ELR (cell line): ENCODE measurements around the gene NTRK3.
A peak's percentile ranks its signal among the peaks of the same experiment; 100 is the strongest.
"Not testable (repeated sequence)": the region's sequence is repeated elsewhere in the genome, so short reads cannot be mapped to it uniquely, and the experiment has no call there.

Source experiments
- DNase-seq: peaks from one replicate; pipeline ENCODE4 v3.0.0-alpha.2; 2015; ENCODE audit warnings: low read depth

NTRK3 gene

GRCh38 chr15:88073391-88073691 lies 183.2 kb downstream of the NTRK3 start:
- no peak for DNase-seq

GRCh38 chr15:88072598-88073390 lies 183.7 kb downstream of the NTRK3 start:
- no peak for DNase-seq

- not testable (repeated sequence) for DNase-seq
Measured at GRCh38 chr15:88072133-88072532, 184.4 kb downstream of the NTRK3 start.

- no peak for DNase-seq
Measured at GRCh38 chr15:88071141-88071540, 185.4 kb downstream of the NTRK3 start.

- no peak for DNase-seq
Measured at GRCh38 chr15:88069561-88069960, 187.0 kb downstream of the NTRK3 start.

GRCh38 chr15:88067331-88067685 lies 189.2 kb downstream of the NTRK3 start:
- DNase-seq: no peak

GRCh38 chr15:88066636-88067330 lies 189.8 kb downstream of the NTRK3 start:
- no peak for DNase-seq

GRCh38 chr15:88061452-88061851 lies 195.1 kb downstream of the NTRK3 start:
- no peak for DNase-seq

GRCh38 chr15:88060383-88060782 lies 196.2 kb downstream of the NTRK3 start:
- DNase-seq: no peak

- peak; percentile 30 for DNase-seq
Measured at GRCh38 chr15:88057836-88058235, 198.7 kb downstream of the NTRK3 start.

GRCh38 chr15:88049506-88049905 lies 207.0 kb downstream of the NTRK3 start:
- no peak for DNase-seq

- no peak for DNase-seq
Measured at GRCh38 chr15:88048755-88049154, 207.8 kb downstream of the NTRK3 start.

GRCh38 chr15:88048237-88048636 lies 208.3 kb downstream of the NTRK3 start:
- no peak for DNase-seq

GRCh38 chr15:88046576-88047129 lies 209.9 kb downstream of the NTRK3 start:
- DNase-seq: no peak

- DNase-seq: no peak
Measured at GRCh38 chr15:88043396-88043795, 213.1 kb downstream of the NTRK3 start.

- no peak for DNase-seq
Measured at GRCh38 chr15:88042047-88042446, 214.5 kb downstream of the NTRK3 start.

- no peak for DNase-seq
Measured at GRCh38 chr15:88040516-88040915, 216.0 kb downstream of the NTRK3 start.

- no peak for DNase-seq
Measured at GRCh38 chr15:88038261-88038660, 218.3 kb downstream of the NTRK3 start.

- no peak for DNase-seq
Measured at GRCh38 chr15:88036154-88036839, 220.2 kb downstream of the NTRK3 start.

- DNase-seq: no peak
Measured at GRCh38 chr15:88035381-88035780, 221.2 kb downstream of the NTRK3 start.

- DNase-seq: not testable (repeated sequence)
Measured at GRCh38 chr15:88033421-88033820, 223.1 kb downstream of the NTRK3 start.

GRCh38 chr15:88032787-88033186 lies 223.8 kb downstream of the NTRK3 start:
- DNase-seq: peak; percentile 75

GRCh38 chr15:88031461-88031860 lies 225.1 kb downstream of the NTRK3 start:
- DNase-seq: peak; percentile 65
